ENCODE data around the gene CLEC16A.

- no peak for TF ChIP-seq CTCF (IDR thresholded peaks at IDR 0.05)
- TF ChIP-seq POLR2A (IDR thresholded peaks at IDR 0.05), result no peak
Measured at GRCh38 chr16:11060364-11060763, 116.0 kb downstream of the CLEC16A start.

All from thyroid gland (tissue), 4 donors.